GM20000 (cell line): Measurements from ENCODE around the gene ALDH1L1.

Source experiments
- DNase-seq: peaks from one replicate; pipeline ENCODE4 v3.0.0; 2012; ENCODE audit warnings: low spot score
- CTCF ChIP-seq: IDR thresholded peaks from 2 replicates; pipeline ENCODE4 v1.5.1; 2012; ENCODE audit warnings: mild to moderate bottlenecking, control low read depth; ENCODE audit errors: extremely low read depth, missing control alignments

ALDH1L1 gene

DNA sequence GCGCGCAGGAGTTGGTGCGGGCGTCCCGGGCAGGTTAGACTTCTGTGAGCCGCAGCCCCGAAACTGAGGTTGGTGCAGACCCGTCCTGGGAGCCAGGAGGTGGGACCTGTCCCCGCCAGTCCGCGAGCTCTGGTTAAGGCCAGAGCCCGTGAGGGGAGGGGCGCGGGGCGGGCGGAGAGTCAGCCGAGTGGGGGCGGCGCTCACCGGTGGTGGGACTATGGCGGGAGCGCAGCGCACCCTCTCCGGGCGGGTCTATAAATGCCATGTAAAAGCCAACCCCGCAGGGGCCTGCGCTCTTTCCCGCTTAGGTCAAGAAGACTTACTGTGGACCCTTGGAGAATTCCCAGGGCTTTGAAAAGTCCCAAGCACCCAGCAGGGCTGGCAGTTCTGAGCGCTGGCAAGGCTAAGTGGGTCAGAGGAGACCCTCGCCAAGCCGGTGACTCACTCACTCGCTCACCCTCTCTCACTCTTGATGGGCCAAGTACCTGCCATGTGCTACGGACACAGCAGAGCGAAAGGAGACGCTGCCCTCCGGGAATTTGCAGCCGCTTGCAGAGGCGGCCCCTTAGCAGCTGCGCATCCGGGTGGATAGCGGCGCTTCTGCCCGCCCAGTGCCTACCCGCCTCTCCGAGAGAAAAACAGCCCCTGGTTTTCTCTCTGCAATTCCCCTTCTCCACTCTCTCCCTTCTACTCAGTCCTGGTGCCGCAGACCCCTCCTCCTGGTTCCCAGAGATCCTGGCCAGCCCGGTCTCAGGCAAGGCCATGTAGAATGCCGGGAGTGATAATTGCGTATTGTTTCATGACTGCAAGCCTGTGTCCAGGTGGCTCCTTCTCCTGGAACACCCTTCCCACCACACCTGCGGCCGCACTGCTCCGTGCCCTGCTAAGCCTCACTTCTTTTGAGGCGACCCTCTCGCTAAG is at the start of gene ALDH1L1:
TSS of gene ALDH1L1 (minus strand) at position 110 of the 921 bp plus-strand sequence. CDS start 19,607 bp downstream, outside the sequence.
- no peak for DNase-seq
- TF ChIP-seq CTCF: no peak

GRCh38 chr3:126226374-126226773 is 46.0 kb upstream of the ALDH1L1 start:
- DNase-seq: no peak
- no peak for TF ChIP-seq CTCF

GRCh38 chr3:126216416-126216815 is 36.0 kb upstream of the ALDH1L1 start:
- no peak for DNase-seq
- TF ChIP-seq CTCF: no peak

DNA sequence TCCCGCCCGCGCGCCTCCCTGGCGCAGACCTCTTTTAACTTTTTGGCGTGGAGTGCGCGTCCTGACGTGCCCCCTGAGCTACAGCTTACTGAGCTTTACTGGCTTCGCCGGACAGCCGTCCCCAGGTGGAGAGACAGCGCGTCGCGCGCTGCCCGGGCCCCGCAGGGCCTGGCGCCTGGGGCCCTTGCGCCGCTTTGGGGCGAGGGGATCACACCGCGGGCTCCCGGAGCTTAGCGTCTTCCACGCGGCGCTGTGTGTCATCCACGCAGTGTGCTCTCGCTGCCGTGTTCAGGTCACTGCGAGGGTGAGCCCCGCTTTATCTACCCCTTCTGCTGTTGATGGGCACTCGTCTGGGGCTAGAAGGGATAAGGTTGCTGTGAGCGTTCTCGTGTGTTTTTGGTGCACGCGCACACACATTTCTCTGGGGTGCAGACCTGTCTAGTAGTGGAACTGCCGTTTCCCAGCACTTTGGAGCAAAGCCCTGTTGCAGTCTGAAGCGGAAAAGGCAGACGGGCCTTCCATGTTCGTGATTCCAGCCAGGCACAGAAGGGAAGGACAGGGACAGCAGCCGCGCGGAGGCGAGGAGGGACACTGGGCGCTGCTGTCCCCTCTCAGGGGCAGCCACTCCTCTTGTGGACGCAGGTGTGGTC is 33.1 kb upstream of the ALDH1L1 start:
- DNase-seq: no peak
- TF ChIP-seq CTCF: no peak

- no peak for TF ChIP-seq CTCF
- DNase-seq: no peak
Measured at GRCh38 chr3:126212620-126213378, 32.4 kb upstream of the ALDH1L1 start.

DNA sequence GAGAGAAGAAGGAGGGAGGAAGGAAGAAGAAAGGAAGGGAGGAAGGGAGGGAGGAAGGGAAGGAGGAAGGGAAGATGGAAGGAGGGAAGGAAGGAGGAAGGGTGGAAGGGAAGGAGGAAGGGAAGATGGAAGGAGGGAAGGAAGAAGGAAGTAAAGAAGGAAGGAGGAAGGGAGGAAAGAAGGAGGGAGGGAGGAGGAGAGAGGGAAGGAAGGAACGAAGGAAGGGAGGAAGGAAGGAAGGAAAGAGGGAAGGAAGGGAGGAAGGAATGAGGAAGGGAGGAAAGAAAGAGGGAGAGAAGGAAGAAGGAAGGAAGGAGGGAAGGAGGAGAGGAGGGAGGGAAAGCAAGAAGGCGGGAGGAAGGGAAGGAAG is 31.8 kb upstream of the ALDH1L1 start:
- no peak for DNase-seq
- TF ChIP-seq CTCF: no peak
